ENCODE results near the gene ARHGAP26. TPM values are rescaled to one million over a fixed set of nuclear protein-coding genes. Genes with fewer than 3 reads are reported as not detected.

The ARHGAP26 gene
- polyA plus RNA-seq, 1 donor from 2014 or later, result 0.83 TPM

DNA sequence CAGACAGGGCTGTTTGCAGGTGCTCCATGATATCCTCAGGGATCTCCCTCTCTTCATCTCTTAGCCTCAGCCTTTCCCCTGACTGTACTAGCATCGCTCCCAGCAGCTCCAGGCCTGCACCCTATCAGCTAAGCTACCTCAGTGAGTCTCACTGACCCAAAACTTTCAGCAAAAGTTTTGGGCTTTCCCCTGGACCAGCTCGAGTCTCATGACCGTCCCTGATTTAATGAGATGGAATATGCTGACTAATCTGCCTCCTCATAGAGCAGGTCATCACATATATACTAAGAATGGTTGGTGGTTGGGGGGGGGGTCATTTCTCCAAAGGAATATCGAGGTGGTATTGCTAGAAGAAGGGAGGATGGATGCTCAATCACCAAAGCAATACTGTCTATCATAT, 481.8 kb downstream of the ARHGAP26 start:
- Histone ChIP-seq H3K36me3 (ENCODE audit: insufficient read depth, low read length) (no peaks in the 10 kb centered on the region), H3K27ac (ENCODE audit: low read length) (no peak overlapping the region), H3K4me3 (ENCODE audit: low read length) (no peak overlapping the region), H2AFZ (ENCODE audit: low read depth, low read length) (no peak overlapping the region), H3K9ac (ENCODE audit: low read length) (no peak overlapping the region), H3K9me3 (ENCODE audit: low read length) (no peaks in the 10 kb centered on the region), H4K20me1 (ENCODE audit: insufficient read depth) (no peaks in the 10 kb centered on the region), H3K9me2 (ENCODE audit: insufficient read depth, low read length) (no peaks in the 10 kb centered on the region), H3K4me2 (ENCODE audit: low read length) (no peak overlapping the region), H3K27me3 (ENCODE audit: insufficient read depth, low read depth, low read length) (no peaks in the 10 kb centered on the region), H3F3A (ENCODE audit: insufficient read depth, low read length, poor library complexity, severe bottlenecking) (no peaks in the 10 kb centered on the region), H3K79me2 (replicated peaks; ENCODE audit: insufficient read depth, low read length) (no peaks in the 10 kb centered on the region)
- no peak for TF ChIP-seq RAD21 (conservative IDR thresholded peaks at IDR 0.05)
- TF ChIP-seq EP300 (conservative IDR thresholded peaks at IDR 0.05; ENCODE audit: poor library complexity, severe bottlenecking), result no peak
- no peak for TF ChIP-seq TAF1 (IDR thresholded peaks at IDR 0.05; ENCODE audit: low read depth)
- TF ChIP-seq CTCF (IDR thresholded peaks at IDR 0.05; ENCODE audit: poor library complexity, severe bottlenecking), result no peak

GRCh38 chr5:143254819-143255218, 484.6 kb downstream of the ARHGAP26 start:
- Histone ChIP-seq H3K4me2 (ENCODE audit: low read length) (no peak overlapping the region), H3K9me2 (ENCODE audit: insufficient read depth, low read length) (no peaks in the 10 kb centered on the region), H3K4me3 (ENCODE audit: low read length) (no peak overlapping the region), H3K27ac (ENCODE audit: low read length) (no peak overlapping the region), H3K9me3 (ENCODE audit: low read length) (no peaks in the 10 kb centered on the region), H3F3A (ENCODE audit: insufficient read depth, low read length, poor library complexity, severe bottlenecking) (no peaks in the 10 kb centered on the region), H2AFZ (ENCODE audit: low read depth, low read length) (no peak overlapping the region), H3K36me3 (ENCODE audit: insufficient read depth, low read length) (no peaks in the 10 kb centered on the region), H4K20me1 (ENCODE audit: insufficient read depth) (no peaks in the 10 kb centered on the region), H3K27me3 (ENCODE audit: insufficient read depth, low read depth, low read length) (no peaks in the 10 kb centered on the region), H3K79me2 (replicated peaks; ENCODE audit: insufficient read depth, low read length) (no peaks in the 10 kb centered on the region), H3K9ac (ENCODE audit: low read length) (no peak overlapping the region)
- TF ChIP-seq POLR2AphosphoS5 (IDR thresholded peaks at IDR 0.05) (no peak), SMC3 (conservative IDR thresholded peaks at IDR 0.05; ENCODE audit: poor library complexity) (no peak)

DNA sequence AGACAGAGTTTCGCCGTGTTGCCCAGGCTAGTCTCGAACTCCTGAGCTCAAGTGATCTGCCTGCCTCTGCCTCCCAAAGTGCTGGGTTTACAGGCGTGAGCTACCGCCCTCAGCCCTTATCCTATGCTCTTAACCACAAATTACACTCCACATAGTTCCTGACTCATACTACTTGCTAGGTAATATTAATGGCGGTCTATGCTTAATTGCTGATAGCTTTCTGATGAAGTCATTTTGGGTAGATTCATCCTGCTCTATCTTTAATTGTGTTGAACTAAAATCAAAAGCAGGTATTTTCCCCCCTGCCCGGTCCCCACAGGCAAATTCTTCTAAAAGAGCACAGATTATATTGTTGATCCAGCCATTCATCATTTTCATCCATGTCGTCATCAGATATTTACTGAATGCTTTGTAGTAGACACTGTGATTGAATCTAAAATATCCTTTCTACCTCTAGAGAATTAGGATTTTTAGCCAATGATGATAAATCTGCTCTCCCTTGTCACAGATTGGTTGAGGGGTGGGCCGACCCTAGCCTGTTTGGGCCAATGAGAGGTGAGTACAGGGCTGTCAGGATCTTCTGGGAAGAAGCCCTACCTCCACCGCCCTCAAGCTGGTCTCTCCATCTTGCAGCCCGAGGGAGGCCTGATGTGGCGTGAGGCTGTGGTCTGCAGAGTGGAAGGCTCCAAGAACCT, 488.5 kb downstream of the ARHGAP26 start:
- no peaks in the 10 kb centered on the region for H3F3A ChIP-seq (ENCODE audit: insufficient read depth, low read length, poor library complexity, severe bottlenecking)
- no peak overlapping the region for H2AFZ ChIP-seq (ENCODE audit: low read depth, low read length)
- no peaks in the 10 kb centered on the region for H3K36me3 ChIP-seq (ENCODE audit: insufficient read depth, low read length)
- H3K27ac ChIP-seq (ENCODE audit: low read length), result no peak overlapping the region
- H3K79me2 ChIP-seq (replicated peaks; ENCODE audit: insufficient read depth, low read length), result no peaks in the 10 kb centered on the region
- H4K20me1 ChIP-seq (ENCODE audit: insufficient read depth), result no peaks in the 10 kb centered on the region
- H3K9me3 ChIP-seq (ENCODE audit: low read length), result no peaks in the 10 kb centered on the region
- no peak overlapping the region for H3K9ac ChIP-seq (ENCODE audit: low read length)
- H3K27me3 ChIP-seq (ENCODE audit: insufficient read depth, low read depth, low read length), result no peaks in the 10 kb centered on the region
- H3K4me2 ChIP-seq (ENCODE audit: low read length), result no peak overlapping the region
- no peaks in the 10 kb centered on the region for H3K9me2 ChIP-seq (ENCODE audit: insufficient read depth, low read length)
- no peak overlapping the region for H3K4me3 ChIP-seq (ENCODE audit: low read length)
- TF ChIP-seq EP300 (conservative IDR thresholded peaks at IDR 0.05; ENCODE audit: poor library complexity, severe bottlenecking), result no peak
- TF ChIP-seq MXI1 (conservative IDR thresholded peaks at IDR 0.05; ENCODE audit: poor library complexity, severe bottlenecking), result no peak
- no peak for TF ChIP-seq TAF1 (IDR thresholded peaks at IDR 0.05; ENCODE audit: low read depth)

DNA sequence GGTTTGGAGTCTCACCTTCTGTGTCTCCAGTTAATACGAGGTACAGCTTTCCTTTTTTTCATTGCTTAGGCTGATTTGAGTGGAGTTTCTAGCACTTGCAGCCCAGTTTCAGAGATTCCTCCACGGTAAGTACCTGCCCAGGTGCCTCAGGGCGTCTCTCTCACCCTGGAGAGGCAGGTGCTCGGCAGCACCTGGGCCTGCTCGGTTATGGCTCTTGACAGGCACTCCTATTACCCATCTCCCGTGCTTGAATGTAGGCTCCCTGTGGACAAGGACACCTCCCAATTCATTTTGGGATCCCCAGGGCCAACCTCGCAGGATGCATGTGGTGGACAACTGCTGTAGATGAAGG, 489.1 kb downstream of the ARHGAP26 start:
- no peaks in the 10 kb centered on the region for H3K36me3 ChIP-seq (ENCODE audit: insufficient read depth, low read length)
- no peaks in the 10 kb centered on the region for H3F3A ChIP-seq (ENCODE audit: insufficient read depth, low read length, poor library complexity, severe bottlenecking)
- no peak overlapping the region for H2AFZ ChIP-seq (ENCODE audit: low read depth, low read length)
- H3K4me3 ChIP-seq (ENCODE audit: low read length), result no peak overlapping the region
- H3K27ac ChIP-seq (ENCODE audit: low read length), result no peak overlapping the region
- no peaks in the 10 kb centered on the region for H3K9me2 ChIP-seq (ENCODE audit: insufficient read depth, low read length)
- no peak for TF ChIP-seq RAD21 (conservative IDR thresholded peaks at IDR 0.05)
- TF ChIP-seq CTCF (IDR thresholded peaks at IDR 0.05; ENCODE audit: poor library complexity, severe bottlenecking), result no peak
- TF ChIP-seq TAF1 (IDR thresholded peaks at IDR 0.05; ENCODE audit: low read depth), result no peak
- TF ChIP-seq, protein P1, sequence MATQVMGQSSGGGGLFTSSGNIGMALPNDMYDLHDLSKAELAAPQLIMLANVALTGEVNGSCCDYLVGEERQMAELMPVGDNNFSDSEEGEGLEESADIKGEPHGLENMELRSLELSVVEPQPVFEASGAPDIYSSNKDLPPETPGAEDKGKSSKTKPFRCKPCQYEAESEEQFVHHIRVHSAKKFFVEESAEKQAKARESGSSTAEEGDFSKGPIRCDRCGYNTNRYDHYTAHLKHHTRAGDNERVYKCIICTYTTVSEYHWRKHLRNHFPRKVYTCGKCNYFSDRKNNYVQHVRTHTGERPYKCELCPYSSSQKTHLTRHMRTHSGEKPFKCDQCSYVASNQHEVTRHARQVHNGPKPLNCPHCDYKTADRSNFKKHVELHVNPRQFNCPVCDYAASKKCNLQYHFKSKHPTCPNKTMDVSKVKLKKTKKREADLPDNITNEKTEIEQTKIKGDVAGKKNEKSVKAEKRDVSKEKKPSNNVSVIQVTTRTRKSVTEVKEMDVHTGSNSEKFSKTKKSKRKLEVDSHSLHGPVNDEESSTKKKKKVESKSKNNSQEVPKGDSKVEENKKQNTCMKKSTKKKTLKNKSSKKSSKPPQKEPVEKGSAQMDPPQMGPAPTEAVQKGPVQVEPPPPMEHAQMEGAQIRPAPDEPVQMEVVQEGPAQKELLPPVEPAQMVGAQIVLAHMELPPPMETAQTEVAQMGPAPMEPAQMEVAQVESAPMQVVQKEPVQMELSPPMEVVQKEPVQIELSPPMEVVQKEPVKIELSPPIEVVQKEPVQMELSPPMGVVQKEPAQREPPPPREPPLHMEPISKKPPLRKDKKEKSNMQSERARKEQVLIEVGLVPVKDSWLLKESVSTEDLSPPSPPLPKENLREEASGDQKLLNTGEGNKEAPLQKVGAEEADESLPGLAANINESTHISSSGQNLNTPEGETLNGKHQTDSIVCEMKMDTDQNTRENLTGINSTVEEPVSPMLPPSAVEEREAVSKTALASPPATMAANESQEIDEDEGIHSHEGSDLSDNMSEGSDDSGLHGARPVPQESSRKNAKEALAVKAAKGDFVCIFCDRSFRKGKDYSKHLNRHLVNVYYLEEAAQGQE (IDR thresholded peaks at IDR 0.05; ENCODE audit: borderline replicate concordance), result no peak
- H4K20me1 ChIP-seq (ENCODE audit: insufficient read depth), result no peaks in the 10 kb centered on the region
- H3K79me2 ChIP-seq (replicated peaks; ENCODE audit: insufficient read depth, low read length), result no peaks in the 10 kb centered on the region
- H3K27me3 ChIP-seq (ENCODE audit: insufficient read depth, low read depth, low read length), result no peaks in the 10 kb centered on the region
- no peak overlapping the region for H3K4me2 ChIP-seq (ENCODE audit: low read length)
- no peaks in the 10 kb centered on the region for H3K9me3 ChIP-seq (ENCODE audit: low read length)
- no peak overlapping the region for H3K9ac ChIP-seq (ENCODE audit: low read length)
